HAP-1 (cell line): Measurements from ENCODE around the gene SCN8A.

ENCODE experiments used
- DNase-seq, 2 experiments: peaks; one replicate each; pipeline ENCODE4 v3.0.0-alpha.2; 2016 to 2020; ENCODE audit warnings: low spot score in 2 of 2
- H3K27me3 ChIP-seq: fragments of 250-450 bp; sonication (Bioruptor Pico); 2 replicates; pipeline ENCODE4 v1.5.1; 2020; ENCODE audit warnings: low read depth, mild to moderate bottlenecking, moderate library complexity
- H3K36me3 ChIP-seq: fragments of 250-450 bp; sonication (Bioruptor Pico); replicated peaks from 2 replicates; pipeline ENCODE4 v1.5.1; 2020; ENCODE audit warnings: mild to moderate bottlenecking
- H3K4me1 ChIP-seq: fragments of 250-450 bp; sonication (Bioruptor Pico); 2 replicates; pipeline ENCODE4 v1.5.1; 2020; ENCODE audit warnings: mild to moderate bottlenecking
- H3K4me3 ChIP-seq: fragments of 250-450 bp; sonication (Bioruptor Pico); 2 replicates; pipeline ENCODE4 v1.5.1; 2020; ENCODE audit warnings: mild to moderate bottlenecking, moderate library complexity
- H3K9me3 ChIP-seq: fragments of 250-450 bp; sonication (Bioruptor Pico); 2 replicates; pipeline ENCODE4 v1.5.1; 2020; ENCODE audit warnings: mild to moderate bottlenecking, moderate library complexity
- in situ Hi-C: fragments of 300-500 bp; cut with MboI; formaldehyde crosslinking; loops from 3 replicates; pipeline ENCODE4 v1.14.3; 2020; ENCODE audit warnings: low sequenced_read_pairs, inconsistent platforms, mixed read lengths

SCN8A gene

GRCh38 chr12:51752234-51752889 is 161.3 kb downstream of the SCN8A start:
- in situ Hi-C loops: no loop called here
- Histone ChIP-seq H3K27me3 (no peaks in the 10 kb centered on the region), H3K36me3 (no peaks in the 10 kb centered on the region), H3K9me3 (no peaks in the 10 kb centered on the region), H3K4me3 (no peak overlapping the region), H3K4me1 (no peaks in the 10 kb centered on the region)
- DNase-seq: peak in 1 of 2 experiments; percentile 32

- Histone ChIP-seq H3K9me3 (no peaks in the 10 kb centered on the region), H3K4me1 (no peaks in the 10 kb centered on the region), H3K27me3 (no peaks in the 10 kb centered on the region), H3K36me3 (no peaks in the 10 kb centered on the region), H3K4me3 (no peak overlapping the region)
- no peak for DNase-seq
- in situ Hi-C loops: no loop called here
These were observed 163.1 kb downstream of the SCN8A start for GRCh38 chr12:51753980-51754675.

GRCh38 chr12:51755251-51755650 is 164.2 kb downstream of the SCN8A start:
- Histone ChIP-seq H3K4me1 (no peaks in the 10 kb centered on the region), H3K36me3 (no peaks in the 10 kb centered on the region), H3K9me3 (no peaks in the 10 kb centered on the region), H3K4me3 (no peak overlapping the region), H3K27me3 (no peaks in the 10 kb centered on the region)
- no peak for DNase-seq
- in situ Hi-C loops: no loop called here

DNA sequence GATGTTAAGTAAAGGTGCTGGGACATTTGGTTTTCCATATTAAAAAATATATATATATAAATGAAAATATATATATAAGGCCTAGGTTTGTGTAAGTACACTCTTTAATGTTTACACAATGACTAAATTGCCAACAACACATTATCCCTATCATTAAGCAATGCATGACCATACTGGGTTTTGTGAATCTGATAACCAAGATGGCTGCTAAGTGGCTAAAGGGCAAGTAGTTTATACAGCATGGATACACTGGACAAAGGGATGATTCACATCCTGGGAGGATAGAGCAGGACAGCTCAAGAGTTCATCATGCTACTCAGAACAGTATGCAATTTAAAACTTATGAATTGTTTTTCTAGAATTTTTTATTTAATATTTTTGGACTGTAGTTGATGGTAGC is 168.1 kb downstream of the SCN8A start:
- no peaks in the 10 kb centered on the region for H3K4me1 ChIP-seq
- no peak overlapping the region for H3K4me3 ChIP-seq
- no peaks in the 10 kb centered on the region for H3K9me3 ChIP-seq
- no peaks in the 10 kb centered on the region for H3K36me3 ChIP-seq
- in situ Hi-C loops: no loop called here
- DNase-seq: no peak
- H3K27me3 ChIP-seq: no peaks in the 10 kb centered on the region

GRCh38 chr12:51759695-51760094 is 168.7 kb downstream of the SCN8A start:
- Histone ChIP-seq H3K36me3 (no peaks in the 10 kb centered on the region), H3K4me1 (no peaks in the 10 kb centered on the region), H3K27me3 (no peaks in the 10 kb centered on the region), H3K4me3 (no peak overlapping the region), H3K9me3 (no peaks in the 10 kb centered on the region)
- no peak for DNase-seq
- in situ Hi-C loops: no loop called here

DNA sequence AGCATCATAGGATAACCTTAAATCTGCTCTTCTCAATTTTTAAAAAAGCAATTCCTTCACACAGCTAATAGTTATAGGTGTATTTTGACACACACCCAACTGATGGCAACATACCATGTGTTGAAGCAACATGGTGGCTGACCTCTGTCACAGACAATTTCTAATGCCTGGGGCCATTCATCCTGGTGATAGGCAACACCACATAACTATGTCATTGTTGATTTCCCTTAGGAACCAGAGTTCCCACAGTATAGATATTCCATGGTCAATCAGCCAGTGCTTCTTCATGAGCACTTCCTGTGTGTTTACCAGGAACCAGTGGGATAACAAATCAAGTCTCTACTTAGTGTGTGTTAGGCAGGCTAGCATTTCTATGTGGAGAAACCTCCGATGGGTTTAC is 169.2 kb downstream of the SCN8A start:
- no peaks in the 10 kb centered on the region for H3K9me3 ChIP-seq
- no peak overlapping the region for H3K4me3 ChIP-seq
- H3K36me3 ChIP-seq: no peaks in the 10 kb centered on the region
- no peaks in the 10 kb centered on the region for H3K4me1 ChIP-seq
- in situ Hi-C loops: no loop called here
- DNase-seq: no peak
- H3K27me3 ChIP-seq: no peaks in the 10 kb centered on the region

- Histone ChIP-seq H3K4me1 (no peaks in the 10 kb centered on the region), H3K4me3 (no peak overlapping the region), H3K9me3 (no peaks in the 10 kb centered on the region), H3K36me3 (no peaks in the 10 kb centered on the region), H3K27me3 (no peaks in the 10 kb centered on the region)
- in situ Hi-C loops: no loop called here
- no peak for DNase-seq
These were observed 172.7 kb downstream of the SCN8A start for GRCh38 chr12:51763743-51764142.

- Histone ChIP-seq H3K27me3 (no peaks in the 10 kb centered on the region), H3K4me3 (no peak overlapping the region), H3K9me3 (no peaks in the 10 kb centered on the region), H3K4me1 (peaks cover 8% of the 10 kb centered on the region), H3K36me3 (no peaks in the 10 kb centered on the region)
- in situ Hi-C loops: no loop called here
- DNase-seq: no peak
These were observed 175.1 kb downstream of the SCN8A start for GRCh38 chr12:51766067-51766676.

DNA sequence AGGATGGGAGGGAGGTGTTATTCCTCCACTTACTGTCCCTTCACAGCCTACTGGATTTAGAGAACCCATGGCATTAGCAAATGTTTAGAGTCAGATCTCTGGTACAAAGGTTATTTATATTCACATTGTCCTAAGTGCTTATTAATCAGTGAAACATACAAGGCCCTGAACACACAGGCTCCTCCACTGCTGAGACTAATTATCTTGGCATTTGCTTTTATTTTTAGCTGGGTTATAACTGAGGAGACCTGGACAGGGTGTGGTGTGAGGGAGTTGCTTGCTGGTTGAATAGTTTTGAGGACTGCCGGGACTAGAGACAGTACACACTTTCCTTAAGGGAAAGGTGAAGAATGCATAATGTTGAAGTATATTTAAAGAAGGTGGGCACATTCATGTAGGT is 180.0 kb downstream of the SCN8A start:
- Histone ChIP-seq H3K4me1 (peaks cover 14% of the 10 kb centered on the region), H3K36me3 (no peaks in the 10 kb centered on the region), H3K27me3 (no peaks in the 10 kb centered on the region), H3K4me3 (no peak overlapping the region), H3K9me3 (no peaks in the 10 kb centered on the region)
- in situ Hi-C loops: no loop called here
- DNase-seq: peak; percentile 12 to 51

DNA sequence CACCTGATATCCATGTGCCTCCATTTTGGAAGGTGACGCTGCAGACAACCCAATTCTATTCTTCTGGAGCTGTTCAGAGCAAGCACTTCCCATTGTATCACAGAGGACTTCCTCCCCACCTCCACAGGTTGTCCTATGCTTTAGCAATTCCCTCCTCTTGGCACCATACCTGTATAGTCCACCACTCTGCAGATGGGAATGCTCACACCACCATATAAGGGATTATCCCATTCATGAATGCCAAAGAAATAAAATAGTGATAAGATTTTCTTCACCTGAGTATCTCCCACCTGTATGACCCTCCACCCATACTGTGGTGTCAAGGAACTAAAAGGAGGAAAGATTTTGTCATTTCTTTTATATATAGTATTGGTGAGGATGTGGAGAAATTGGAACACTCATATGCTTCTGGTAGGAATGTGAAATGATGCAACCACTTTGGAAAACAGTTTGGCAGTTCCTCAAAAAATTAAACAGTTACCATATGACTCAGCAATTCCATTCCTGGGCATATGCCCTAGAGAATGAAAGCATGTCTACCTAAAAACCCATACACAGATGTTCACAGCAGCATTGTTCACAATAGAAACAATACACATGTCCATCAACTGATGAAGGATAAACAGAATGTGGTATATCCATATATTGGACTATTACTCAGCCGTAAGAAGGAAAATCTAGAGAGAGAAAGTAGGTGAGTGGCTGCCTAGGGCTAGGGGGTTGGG is 182.3 kb downstream of the SCN8A start:
- Histone ChIP-seq H3K27me3 (no peaks in the 10 kb centered on the region), H3K36me3 (no peaks in the 10 kb centered on the region), H3K9me3 (no peaks in the 10 kb centered on the region), H3K4me1 (peaks cover 14% of the 10 kb centered on the region), H3K4me3 (no peak overlapping the region)
- no peak for DNase-seq
- in situ Hi-C loops: no loop called here

GRCh38 chr12:51774933-51775332 is 183.9 kb downstream of the SCN8A start:
- Histone ChIP-seq H3K4me1 (peaks cover 14% of the 10 kb centered on the region), H3K9me3 (no peaks in the 10 kb centered on the region), H3K4me3 (no peak overlapping the region), H3K27me3 (no peaks in the 10 kb centered on the region), H3K36me3 (no peaks in the 10 kb centered on the region)
- in situ Hi-C loops: no loop called here
- DNase-seq: no peak

- no peaks in the 10 kb centered on the region for H3K9me3 ChIP-seq
- no peaks in the 10 kb centered on the region for H3K36me3 ChIP-seq
- H3K27me3 ChIP-seq: no peaks in the 10 kb centered on the region
- in situ Hi-C loops: no loop called here
- no peak overlapping the region for H3K4me3 ChIP-seq
- H3K4me1 ChIP-seq: no peaks in the 10 kb centered on the region; the same call in none of the 2 replicates
- DNase-seq: no peak
These were observed 186.4 kb downstream of the SCN8A start for GRCh38 chr12:51777457-51777856.

DNA sequence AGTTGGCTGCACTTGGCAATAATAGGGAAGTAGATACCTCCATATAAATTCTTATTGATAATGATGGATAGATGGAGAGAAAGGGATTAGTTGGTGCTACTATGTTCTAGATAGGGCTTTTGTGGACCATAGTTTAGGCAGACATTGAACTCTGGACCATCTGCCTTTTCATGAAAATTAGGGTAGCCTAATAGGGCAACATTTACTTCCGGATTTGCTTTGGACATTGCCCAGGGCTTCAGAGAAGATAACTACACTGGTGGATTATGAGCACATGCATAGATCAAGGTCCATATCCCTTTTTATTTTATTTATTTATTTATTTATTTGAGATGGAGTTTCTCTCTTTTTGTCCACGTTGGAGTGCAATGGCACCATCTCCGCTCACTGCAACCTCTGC is 186.9 kb downstream of the SCN8A start:
- in situ Hi-C loops: no loop called here
- Histone ChIP-seq H3K4me1 (no peaks in the 10 kb centered on the region; the same call in none of the 2 replicates), H3K36me3 (no peaks in the 10 kb centered on the region), H3K4me3 (no peak overlapping the region), H3K27me3 (no peaks in the 10 kb centered on the region), H3K9me3 (no peaks in the 10 kb centered on the region)
- no peak for DNase-seq

DNA sequence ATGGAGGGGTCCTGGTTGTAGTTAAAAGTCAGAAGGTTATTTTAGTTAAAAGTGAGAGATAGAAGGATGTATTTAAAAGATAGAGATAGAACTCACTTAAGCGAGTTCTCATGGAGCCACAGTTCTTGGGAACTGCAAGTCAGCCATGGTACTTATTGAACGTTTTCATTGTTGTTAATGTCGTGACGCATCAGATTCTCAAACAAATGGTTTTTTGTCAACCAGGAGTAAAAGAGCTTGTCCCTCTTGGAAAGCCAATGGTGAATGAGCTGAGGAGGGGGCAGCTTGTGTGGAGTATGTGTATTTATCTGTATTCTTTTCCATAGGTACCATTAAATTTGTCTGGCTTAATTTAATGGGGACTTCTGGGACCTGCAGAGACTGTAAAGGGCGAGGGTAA is 188.8 kb downstream of the SCN8A start:
- Histone ChIP-seq H3K27me3 (no peaks in the 10 kb centered on the region), H3K4me1 (no peaks in the 10 kb centered on the region; the same call in none of the 2 replicates), H3K4me3 (no peak overlapping the region), H3K9me3 (no peaks in the 10 kb centered on the region), H3K36me3 (no peaks in the 10 kb centered on the region)
- in situ Hi-C loops: no loop called here
- DNase-seq: no peak
